HUES6 (cell line): ENCODE measurements around the gene WHAMM.
"Not testable (repeated sequence)": the region's sequence is repeated elsewhere in the genome, so short reads cannot be mapped to it uniquely, and the experiment has no call there.

Experiments used
- H3K27ac ChIP-seq: 2 replicates; pipeline ENCODE4 v1.7.0; 2013; ENCODE audit warnings: low read depth, mild to moderate bottlenecking, low read length, inconsistent platforms
- H3K27me3 ChIP-seq: 2 replicates; pipeline ENCODE4 v1.6.1; 2013; ENCODE audit warnings: low read length; ENCODE audit not compliant: control insufficient read depth, insufficient read depth
- H3K36me3 ChIP-seq: 2 replicates; pipeline ENCODE4 v1.6.1; 2013; ENCODE audit warnings: low read length; ENCODE audit not compliant: control insufficient read depth, insufficient read depth
- H3K4me1 ChIP-seq: 2 replicates; pipeline ENCODE4 v1.6.1; 2013; ENCODE audit warnings: low read length; ENCODE audit not compliant: control insufficient read depth, insufficient read depth
- H3K4me3 ChIP-seq: 2 replicates; pipeline ENCODE4 v1.5.1; 2013; ENCODE audit warnings: low read depth, low read length
- H3K9ac ChIP-seq: one replicate; pipeline ENCODE4 v1.6.1; 2013; ENCODE audit warnings: mild to moderate bottlenecking, low read length
- H3K9me3 ChIP-seq: 2 replicates; pipeline ENCODE4 v1.6.1; 2013; ENCODE audit warnings: low read depth, low read length; ENCODE audit not compliant: control insufficient read depth, insufficient read depth

WHAMM gene

DNA sequence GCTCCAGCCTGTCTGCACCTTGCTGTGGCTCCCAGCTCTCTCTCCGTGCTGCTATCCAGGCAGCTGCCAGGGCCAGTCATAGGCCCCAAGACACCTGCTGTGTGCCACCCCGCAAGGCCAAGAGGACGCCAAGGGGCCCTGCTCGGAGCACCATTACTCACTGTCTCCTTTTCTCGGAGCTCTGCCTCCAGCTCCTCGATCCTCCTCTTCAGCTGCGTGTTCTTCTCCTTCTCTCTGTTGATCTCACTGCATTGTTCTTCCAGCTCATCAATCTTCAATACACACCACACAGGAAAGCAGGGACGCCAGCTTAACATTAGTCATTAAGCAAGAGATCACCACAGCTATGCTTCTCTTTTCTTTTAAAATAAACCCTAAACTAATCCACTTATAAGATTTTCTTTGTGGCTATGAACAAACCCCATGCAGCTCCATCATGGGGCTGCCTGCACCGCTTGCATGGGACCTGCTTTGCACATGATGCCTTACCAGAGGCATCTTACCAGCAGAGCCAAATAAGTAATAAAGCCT, 42.6 kb downstream of the WHAMM start:
- H3K9me3 ChIP-seq = no peaks in the 10 kb centered on the region
- H3K27me3 ChIP-seq = no peaks in the 10 kb centered on the region
- no peak overlapping the region for H3K27ac ChIP-seq
- no peaks in the 10 kb centered on the region for H3K36me3 ChIP-seq
- H3K9ac ChIP-seq = no peak overlapping the region
- peaks cover 12% of the 10 kb centered on the region for H3K4me1 ChIP-seq
- H3K4me3 ChIP-seq = no peak overlapping the region

DNA sequence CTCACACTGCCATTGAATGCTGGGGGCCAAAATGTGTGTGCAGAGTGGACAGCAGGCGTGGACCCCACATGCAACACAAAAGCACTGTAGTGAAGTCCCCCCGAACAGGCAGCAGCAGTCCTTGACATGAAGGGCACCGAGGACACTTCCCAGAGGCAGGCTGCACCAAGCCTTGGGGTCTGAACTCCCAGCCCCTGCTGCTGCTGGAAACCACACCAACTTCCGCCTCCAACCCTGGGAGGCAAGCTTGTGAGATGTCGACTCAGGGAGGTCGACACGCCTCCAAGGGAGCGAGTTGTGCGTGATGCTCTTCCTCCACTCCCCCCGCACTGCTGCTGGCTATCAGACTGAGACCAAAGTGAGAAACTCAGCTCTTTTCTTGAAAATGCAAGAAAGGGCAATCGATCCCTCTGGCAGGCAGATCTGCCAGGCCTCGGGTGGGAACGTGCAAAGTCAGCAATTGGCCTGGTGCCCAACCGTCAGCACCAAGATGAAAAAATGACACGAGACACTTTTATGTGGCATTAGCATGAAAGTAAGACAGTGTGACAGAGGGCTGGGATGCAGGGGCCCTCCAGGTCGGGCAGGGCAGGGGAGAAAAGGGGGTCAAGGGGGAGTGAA, 43.6 kb downstream of the WHAMM start:
- Histone ChIP-seq H3K9ac (no peak overlapping the region), H3K9me3 (no peaks in the 10 kb centered on the region), H3K27me3 (no peaks in the 10 kb centered on the region), H3K27ac (no peak overlapping the region), H3K4me3 (no peak overlapping the region), H3K4me1 (peaks cover 12% of the 10 kb centered on the region), H3K36me3 (no peaks in the 10 kb centered on the region)

DNA sequence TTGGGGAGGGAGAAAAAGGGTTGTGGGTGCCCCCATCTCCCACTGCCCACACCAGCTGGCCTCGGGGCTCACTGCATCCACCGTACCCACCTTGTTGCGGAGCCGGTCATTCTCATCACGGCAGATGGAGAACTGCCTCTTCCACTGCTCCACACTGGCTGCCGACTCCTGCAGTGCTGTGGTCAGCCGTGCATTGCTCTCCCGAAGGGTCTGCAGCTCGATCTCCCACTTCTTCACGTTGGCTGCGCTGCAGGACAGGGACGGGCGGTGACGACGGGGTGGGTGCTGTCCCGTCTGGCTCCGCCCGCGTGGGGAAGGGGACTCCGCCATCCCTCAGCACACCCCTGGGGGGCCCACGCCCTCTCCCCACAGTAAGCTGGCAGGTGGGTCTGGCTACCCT, 45.1 kb downstream of the WHAMM start:
- Histone ChIP-seq H3K4me3 (no peak overlapping the region), H3K36me3 (no peaks in the 10 kb centered on the region), H3K9me3 (no peaks in the 10 kb centered on the region), H3K27ac (no peak overlapping the region), H3K27me3 (no peaks in the 10 kb centered on the region), H3K4me1 (peaks cover 9% of the 10 kb centered on the region), H3K9ac (no peak overlapping the region)

DNA sequence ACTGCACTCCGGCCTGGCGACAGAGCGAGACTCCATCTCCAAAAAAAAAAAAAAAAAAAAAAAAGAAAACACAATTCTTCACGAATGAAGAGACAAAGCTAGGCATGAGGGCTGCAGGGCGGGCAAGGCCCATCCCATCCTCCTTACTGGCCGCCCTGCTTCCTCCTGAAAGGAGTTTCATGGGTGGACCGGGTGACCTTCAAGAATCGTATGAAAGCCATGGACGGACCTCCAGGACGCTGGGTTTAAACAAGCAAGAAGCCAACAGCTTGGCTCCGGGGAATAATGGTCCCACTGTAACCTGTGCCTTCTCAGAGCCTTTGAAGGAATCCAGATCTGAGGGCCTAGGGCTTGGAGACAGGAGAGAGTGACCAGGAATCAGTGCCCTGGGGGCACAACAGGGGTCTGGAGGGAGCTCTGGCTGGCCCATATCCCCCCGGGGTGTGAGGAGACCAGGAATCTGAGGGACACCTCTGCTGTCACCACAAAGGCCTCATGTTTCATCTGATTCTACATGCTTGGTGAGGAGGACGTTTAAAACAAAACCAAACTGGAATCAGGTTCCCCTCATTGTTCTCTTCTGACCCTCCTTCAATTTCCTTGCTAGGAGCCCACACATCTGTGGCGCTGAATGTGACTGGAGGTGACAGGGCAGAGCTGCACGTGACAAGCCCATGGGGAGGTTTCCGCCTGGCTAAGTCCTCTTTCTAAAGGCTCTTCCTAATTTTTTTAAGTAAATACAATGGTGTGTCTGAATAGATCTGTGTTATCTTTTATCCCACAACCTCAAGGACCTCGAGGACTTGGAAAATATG, 46.1 kb downstream of the WHAMM start:
- peaks cover 1% of the 10 kb centered on the region; the same call in 1 of the 2 replicates for H3K4me1 ChIP-seq
- H3K27ac ChIP-seq = no peak overlapping the region
- no peaks in the 10 kb centered on the region for H3K27me3 ChIP-seq
- no peaks in the 10 kb centered on the region for H3K36me3 ChIP-seq
- no peaks in the 10 kb centered on the region for H3K9me3 ChIP-seq
- H3K9ac ChIP-seq = no peak overlapping the region
- H3K4me3 ChIP-seq = no peak overlapping the region

DNA sequence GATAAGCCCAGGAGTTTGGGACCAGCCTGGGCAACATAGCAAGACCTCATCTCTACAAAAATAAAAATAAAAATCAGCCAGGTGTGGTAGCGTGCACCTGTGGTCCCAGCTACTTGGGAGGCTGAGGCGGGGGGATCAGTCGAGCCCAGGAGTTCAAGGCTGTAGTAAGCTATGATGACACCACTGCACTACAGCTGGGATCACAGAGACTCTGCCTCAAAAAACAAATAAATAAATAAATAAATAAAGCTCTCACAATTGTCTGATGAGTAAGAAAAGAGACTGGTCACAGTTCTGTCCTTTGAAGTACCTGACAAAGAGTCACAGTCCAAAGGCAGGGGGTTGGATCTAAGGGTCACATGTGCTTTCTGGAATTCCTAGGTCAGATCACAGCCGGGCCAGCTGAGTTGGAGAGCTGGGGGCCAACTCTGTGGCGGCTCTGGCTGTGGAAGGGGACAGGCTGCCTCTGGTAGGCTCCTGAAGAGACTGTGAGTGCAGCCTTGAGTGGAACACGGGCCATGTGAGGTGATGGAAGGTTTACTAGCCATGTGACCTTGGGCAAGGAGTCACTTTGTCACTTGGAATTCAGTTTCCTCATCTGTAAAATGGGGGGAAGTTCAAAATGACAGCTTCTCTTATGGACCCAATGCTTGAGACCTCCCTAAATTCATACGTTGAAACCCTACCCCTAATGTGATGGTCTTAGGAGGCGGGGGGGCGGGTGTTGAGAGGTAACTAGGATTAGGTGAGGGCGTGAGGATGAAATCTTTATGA, 47.2 kb downstream of the WHAMM start:
- Histone ChIP-seq H3K36me3 (no peaks in the 10 kb centered on the region), H3K27ac (no peak overlapping the region), H3K27me3 (no peaks in the 10 kb centered on the region), H3K4me3 (no peak overlapping the region), H3K9me3 (no peaks in the 10 kb centered on the region), H3K4me1 (no peaks in the 10 kb centered on the region), H3K9ac (no peak overlapping the region)

DNA sequence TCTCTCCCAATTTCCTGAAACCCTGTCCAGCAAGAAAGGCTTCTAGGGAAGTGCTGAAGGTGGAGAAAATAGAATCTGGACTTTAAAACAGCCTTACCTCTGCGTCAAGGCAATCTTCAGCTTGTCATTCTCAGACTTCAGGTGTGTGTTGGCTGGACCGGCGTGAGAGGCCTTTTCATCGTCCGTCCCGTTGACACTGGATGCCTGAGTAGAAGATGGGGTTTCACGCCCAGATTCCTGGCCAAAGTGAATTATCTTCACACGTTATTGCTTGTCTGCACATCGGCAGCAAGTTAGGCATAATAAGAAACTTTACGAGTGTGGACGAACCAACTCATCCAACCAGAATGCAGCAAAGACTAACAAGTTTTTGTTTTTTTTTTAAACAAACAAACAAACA, 49.5 kb downstream of the WHAMM start:
- Histone ChIP-seq H3K4me1 (no peaks in the 10 kb centered on the region), H3K9me3 (no peaks in the 10 kb centered on the region), H3K27me3 (no peaks in the 10 kb centered on the region), H3K4me3 (no peak overlapping the region), H3K27ac (no peak overlapping the region), H3K9ac (no peak overlapping the region), H3K36me3 (no peaks in the 10 kb centered on the region)

DNA sequence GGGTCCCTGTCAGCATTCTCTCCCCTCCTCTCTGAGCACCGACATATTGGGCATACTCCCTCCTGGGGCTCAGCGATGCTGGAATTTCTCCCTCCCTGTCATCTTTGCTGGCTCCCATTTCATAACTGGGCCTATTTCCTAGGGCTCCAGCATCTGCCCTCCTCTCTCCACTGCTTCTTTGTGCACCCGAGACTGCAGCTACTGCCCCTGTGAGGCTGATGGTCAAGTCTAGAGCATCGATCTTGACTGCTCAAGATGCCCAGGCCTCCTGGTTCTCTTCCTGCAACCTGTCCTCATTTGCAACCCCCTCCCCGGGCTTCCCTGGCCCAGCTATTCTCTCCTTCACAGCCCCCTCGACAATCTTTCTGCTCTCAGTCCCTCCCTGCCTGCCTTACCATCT, 53.5 kb downstream of the WHAMM start:
- no peak overlapping the region for H3K4me3 ChIP-seq
- no peaks in the 10 kb centered on the region for H3K36me3 ChIP-seq
- H3K27me3 ChIP-seq = no peaks in the 10 kb centered on the region
- peaks cover 6% of the 10 kb centered on the region for H3K4me1 ChIP-seq
- no peak overlapping the region for H3K27ac ChIP-seq
- no peak overlapping the region for H3K9ac ChIP-seq
- H3K9me3 ChIP-seq = no peaks in the 10 kb centered on the region

DNA sequence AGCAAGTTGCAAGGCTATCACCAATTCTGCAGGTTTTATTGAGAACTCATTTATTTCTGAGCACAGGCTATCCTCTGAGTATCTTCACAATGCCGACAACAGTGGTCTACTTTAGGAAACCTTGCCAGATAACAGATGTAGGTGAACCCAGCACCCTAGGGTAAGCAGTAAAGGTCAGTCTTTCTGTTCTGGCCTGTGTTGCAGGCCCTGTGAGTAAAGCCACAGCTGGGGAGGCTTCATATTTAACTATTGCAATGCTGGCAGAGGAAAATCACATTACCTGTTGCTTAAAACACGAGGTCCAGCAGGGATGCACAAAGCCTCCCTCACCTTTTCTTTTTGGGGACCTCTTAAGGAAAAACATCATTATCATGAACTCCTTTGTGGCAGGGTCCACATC, 55.5 kb downstream of the WHAMM start:
- H3K4me3 ChIP-seq = no peak overlapping the region
- H3K9me3 ChIP-seq = no peaks in the 10 kb centered on the region
- H3K27ac ChIP-seq = no peak overlapping the region
- no peaks in the 10 kb centered on the region for H3K27me3 ChIP-seq
- no peaks in the 10 kb centered on the region for H3K36me3 ChIP-seq
- H3K4me1 ChIP-seq = peaks cover 6% of the 10 kb centered on the region
- no peak overlapping the region for H3K9ac ChIP-seq

DNA sequence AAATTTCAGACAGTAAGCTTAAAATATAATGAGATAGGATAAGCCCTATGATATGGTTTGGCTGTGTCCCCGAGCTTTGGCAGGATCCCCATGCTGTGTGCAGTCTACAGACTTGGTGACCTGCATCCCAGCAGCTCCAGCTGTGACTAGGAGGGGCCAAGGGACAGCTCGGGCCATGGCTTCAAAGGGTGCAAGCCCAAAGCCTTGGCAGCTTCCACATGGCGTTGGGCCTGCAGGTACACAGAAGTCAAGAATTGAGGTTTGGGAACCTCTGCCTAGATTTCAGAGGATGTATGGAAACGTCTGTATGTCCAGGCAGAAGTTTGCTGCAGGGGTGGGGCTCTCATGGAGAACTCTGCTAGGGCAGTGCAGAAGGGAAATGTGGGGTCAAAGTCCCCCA, 56.2 kb downstream of the WHAMM start:
- not testable (repeated sequence) for H3K36me3 ChIP-seq, H3K9me3 ChIP-seq, H3K4me1 ChIP-seq, H3K4me3 ChIP-seq, H3K9ac ChIP-seq, H3K27ac ChIP-seq, H3K27me3 ChIP-seq

DNA sequence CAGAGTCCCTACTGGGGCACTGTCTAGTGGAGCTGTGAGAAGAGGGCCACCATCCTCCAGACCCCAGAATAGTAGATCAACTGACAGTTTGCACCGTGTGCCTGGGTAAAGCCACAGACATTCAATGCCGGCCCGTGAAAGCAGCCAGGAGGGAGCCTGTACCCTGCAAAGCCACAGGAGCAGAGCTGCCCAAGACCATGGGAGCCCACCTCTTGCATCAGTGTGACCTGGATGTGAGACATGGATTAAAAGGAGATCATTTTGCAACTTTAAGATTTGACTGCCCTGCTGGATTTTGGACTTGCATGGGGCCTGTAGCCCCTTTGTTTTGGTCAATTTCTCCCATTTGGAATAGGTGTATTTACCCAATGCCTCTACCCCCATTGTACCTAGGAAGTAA, 56.6 kb downstream of the WHAMM start:
- not testable (repeated sequence) for H3K36me3 ChIP-seq, H3K4me1 ChIP-seq, H3K9me3 ChIP-seq

More for the DNA sequence above, 56.6 kb downstream of the WHAMM start:
- H3K27me3 ChIP-seq, H3K27ac ChIP-seq, H3K4me3 ChIP-seq, H3K9ac ChIP-seq: not testable (repeated sequence)
